Thyroid gland (tissue), 4 donors: ENCODE results near the gene ASPG. TPM values are rescaled to one million over a fixed set of nuclear protein-coding genes. Genes with fewer than 3 reads are reported as not detected.

Source experiments
- DNase-seq, 2 donors: peaks; one replicate each; pipeline ENCODE4 v3.0.0-alpha.2; 2019
- H3K27ac ChIP-seq, 3 donors: fragments of 200-600 bp; sonication (generic); 1 replicate in 2 of 3; 2 replicates in 1 of 3; pipeline ENCODE4 v1.5.1; 2016 to 2019; ENCODE audit warnings: mild to moderate bottlenecking in 1 of 3, moderate library complexity in 1 of 3
- H3K27me3 ChIP-seq: fragments of 200-600 bp; sonication (generic); one replicate; pipeline ENCODE4 v1.5.1; 2019
- H3K36me3 ChIP-seq, 2 donors: fragments of 200-600 bp; sonication (generic); one replicate each; pipeline ENCODE4 v1.5.1; 2016 to 2019
- H3K4me1 ChIP-seq, 2 donors: fragments of 200-600 bp; sonication (generic); one replicate each; pipeline ENCODE4 v1.5.1; 2017 to 2019
- H3K4me3 ChIP-seq, 3 donors: fragments of 200-600 bp; sonication (generic); replicated peaks in 1 of 3; 1 replicate in 2 of 3; 2 replicates in 1 of 3; pipeline ENCODE4 v1.5.1; 2016; ENCODE audit warnings: mild to moderate bottlenecking in 1 of 3
- H3K9me3 ChIP-seq: fragments of 200-600 bp; sonication (generic); one replicate; pipeline ENCODE4 v1.5.1; 2017
- CTCF ChIP-seq, 6 experiments: fragments of 200-600 bp in 3 of 6; fragments of 450-650 bp in 3 of 6; sonication (generic) in 3 of 6; IDR thresholded peaks; one replicate each; pipeline ENCODE4 v1.5.1; 2016 to 2019; ENCODE audit warnings: antibody characterized with exemption in 6 of 6, mild to moderate bottlenecking in 2 of 6, inconsistent platforms in 1 of 6, moderate library complexity in 1 of 6
- POLR2A ChIP-seq, 2 donors: fragments of 450-650 bp; IDR thresholded peaks; one replicate each; pipeline ENCODE4 v1.6.1; 2017; ENCODE audit warnings: antibody characterized with exemption in 2 of 2, mild to moderate bottlenecking in 2 of 2, moderate library complexity in 1 of 2
- WGBS, 2 donors: methylation state at CpG; one replicate each; pipeline ENCODE4 v1.1.5; 2017; 5-methylcytosine and 5-hydroxymethylcytosine counted together
- intact Hi-C: fragments of 100-400 bp; cut with DNase I; formaldehyde crosslinking; loops from one replicate; pipeline ENCODE4 v1.15.1; 2023
- total RNA-seq, 4 donors: library from RNA; depleted of rRNA; stranded (reverse); fragments of >200 nt; gene quantifications; one replicate each; pipeline ENCODE4 v1.2.3, GENCODE V29; 2016

The ASPG gene
- total RNA-seq, 4 donors from 2014 or later, result 7.5 to 24.0 (median 15.2) TPM

DNA sequence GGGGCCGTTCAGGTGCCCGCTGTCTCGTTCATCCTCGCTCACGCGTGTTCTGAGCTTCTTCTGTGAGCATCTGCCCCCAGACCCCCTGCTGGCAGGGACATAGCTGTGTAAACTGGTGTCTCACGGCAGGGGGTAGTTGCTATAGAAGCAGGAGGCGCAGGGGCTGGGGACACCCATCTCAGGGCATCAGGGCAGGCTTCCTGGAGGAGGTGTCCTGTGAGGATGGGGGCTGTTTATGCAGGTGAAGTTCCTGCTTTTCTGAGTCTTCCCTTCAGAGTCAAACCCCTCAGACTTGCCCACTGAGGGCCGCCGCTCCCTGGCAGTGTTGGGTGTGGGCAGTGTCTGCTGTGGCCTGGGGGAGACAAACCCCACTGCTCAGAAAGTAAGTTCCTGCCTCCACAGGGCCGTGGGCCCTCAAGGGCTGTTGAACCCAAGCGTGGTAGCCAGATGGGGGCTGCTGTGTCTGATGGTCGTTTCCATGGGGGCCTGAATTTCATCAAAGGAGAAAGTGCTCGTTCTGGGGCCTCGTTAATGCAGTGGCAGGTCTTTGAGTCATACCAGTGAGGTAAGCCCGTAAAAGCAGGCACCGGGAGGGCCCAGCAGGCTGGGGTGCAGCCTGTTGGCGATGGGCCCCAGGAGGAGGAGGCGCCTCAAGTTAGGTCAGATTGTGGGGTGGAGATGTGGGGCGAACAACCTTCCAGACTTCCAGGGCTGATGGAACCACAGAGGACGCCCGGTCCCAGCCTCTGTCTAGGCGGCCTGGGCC is 76.3 kb downstream of the ASPG start:
- H3K4me3 ChIP-seq, result no peak overlapping the region
- no peak for TF ChIP-seq CTCF (IDR thresholded peaks at IDR 0.05)
- TF ChIP-seq POLR2A (IDR thresholded peaks at IDR 0.05), result no peak
- H3K4me1 ChIP-seq, result no peaks in the 10 kb centered on the region
- H3K9me3 ChIP-seq, result no peaks in the 10 kb centered on the region
- WGBS, 2 donors, result 92 to 93% methylated on average over 15 to 20 of the region's 23 CpGs
- intact Hi-C loops, result no loop called here
- H3K36me3 ChIP-seq, result no peaks in the 10 kb centered on the region
- no peak overlapping the region for H3K27ac ChIP-seq
- H3K27me3 ChIP-seq, result no peaks in the 10 kb centered on the region
- no peak for DNase-seq

- Histone ChIP-seq H3K27ac (no peak overlapping the region), H3K4me1 (no peaks in the 10 kb centered on the region), H3K27me3 (no peaks in the 10 kb centered on the region), H3K9me3 (no peaks in the 10 kb centered on the region), H3K36me3 (no peaks in the 10 kb centered on the region), H3K4me3 (no peak overlapping the region)
- intact Hi-C loops, result no loop called here
- 83% methylated on average over 5 of the region's 9 CpGs; no CpG with 5 or more reads in 1 of the 2 donors for WGBS, 2 donors
- DNase-seq, result no peak
- TF ChIP-seq POLR2A (IDR thresholded peaks at IDR 0.05) (no peak), CTCF (IDR thresholded peaks at IDR 0.05) (no peak)
Measured at GRCh38 chr14:104162495-104162894, 77.0 kb downstream of the ASPG start.

DNA sequence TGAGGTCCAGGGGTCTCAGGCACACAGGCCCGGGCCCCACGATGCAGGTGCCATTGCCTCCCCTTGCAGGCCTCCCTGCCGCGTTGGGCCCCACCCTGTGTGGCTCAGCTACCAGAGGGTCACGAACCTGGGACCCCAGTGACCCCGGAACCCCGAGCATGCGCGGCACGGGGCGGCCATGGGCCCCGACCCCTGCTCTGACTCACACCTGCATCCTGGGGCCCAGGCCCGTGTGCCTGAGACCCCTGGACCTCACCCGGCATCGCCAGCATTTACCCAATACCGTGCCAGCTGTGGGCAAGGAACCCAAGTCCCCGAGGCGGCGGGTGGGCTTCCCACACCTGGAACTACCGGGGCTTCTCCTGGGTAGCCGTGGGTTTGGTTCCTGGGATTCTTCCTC is 78.0 kb downstream of the ASPG start:
- H3K4me1 ChIP-seq, result no peaks in the 10 kb centered on the region
- no peaks in the 10 kb centered on the region for H3K9me3 ChIP-seq
- H3K36me3 ChIP-seq, result no peaks in the 10 kb centered on the region
- 91 to 95% methylated on average over 9 to 14 of the region's 21 CpGs for WGBS, 2 donors
- intact Hi-C loops, result no loop called here
- no peak for DNase-seq
- H3K4me3 ChIP-seq, result no peak overlapping the region
- TF ChIP-seq CTCF (IDR thresholded peaks at IDR 0.05) (no peak), POLR2A (IDR thresholded peaks at IDR 0.05) (no peak)
- no peaks in the 10 kb centered on the region for H3K27me3 ChIP-seq
- no peak overlapping the region for H3K27ac ChIP-seq

DNA sequence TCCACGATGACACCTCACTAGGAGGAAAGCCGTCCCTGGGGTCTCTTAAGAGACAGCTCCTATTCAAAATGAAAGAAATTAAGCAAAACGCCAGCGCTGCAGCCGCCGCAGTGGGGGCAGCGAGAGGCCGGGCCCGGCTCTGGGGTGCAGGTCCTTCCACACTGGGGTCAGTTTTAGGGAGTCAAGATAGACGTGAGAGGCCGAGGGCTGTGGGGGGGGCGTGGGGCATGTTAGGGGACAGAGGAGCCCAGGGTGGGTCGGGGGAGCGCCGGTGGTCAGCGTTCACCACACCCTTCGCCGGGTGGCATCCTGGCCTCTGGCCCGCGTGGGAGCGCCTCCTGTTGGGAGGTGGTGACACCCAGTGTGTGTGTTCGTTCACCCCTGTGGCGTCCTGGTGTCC is 78.5 kb downstream of the ASPG start:
- 83 to 86% methylated on average over 18 to 23 of the region's 23 CpGs for WGBS, 2 donors
- Histone ChIP-seq H3K27ac (no peak overlapping the region), H3K4me3 (no peak overlapping the region), H3K4me1 (no peaks in the 10 kb centered on the region), H3K27me3 (no peaks in the 10 kb centered on the region), H3K36me3 (no peaks in the 10 kb centered on the region), H3K9me3 (no peaks in the 10 kb centered on the region)
- DNase-seq, result no peak
- intact Hi-C loops, result no loop called here
- TF ChIP-seq CTCF (IDR thresholded peaks at IDR 0.05), result no peak
- no peak for TF ChIP-seq POLR2A (IDR thresholded peaks at IDR 0.05)

DNA sequence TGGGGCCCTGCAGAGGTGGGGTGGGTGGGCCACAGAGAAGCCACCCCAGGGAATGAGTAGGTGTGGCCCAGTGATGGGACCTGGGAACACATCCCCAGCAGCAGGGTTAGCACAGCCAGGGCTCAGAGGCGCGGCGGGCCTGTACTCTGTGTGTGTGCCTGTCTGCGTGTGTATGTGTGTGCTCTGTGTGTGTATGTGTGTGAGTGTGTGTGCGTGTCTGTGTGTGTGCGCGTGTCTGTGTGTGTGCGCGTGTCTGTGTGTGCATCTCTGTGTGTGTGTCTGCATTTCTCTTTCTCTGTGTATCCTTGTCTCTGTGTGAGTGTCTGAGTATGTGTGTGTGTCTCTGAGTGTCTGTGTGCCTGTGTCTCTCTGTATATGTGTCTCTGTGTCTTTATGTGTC is 79.0 kb downstream of the ASPG start:
- WGBS, 2 donors, result 85 to 87% methylated on average over 9 of the region's 9 CpGs
- intact Hi-C loops, result no loop called here
- DNase-seq, result no peak

More for the DNA sequence above, 79.0 kb downstream of the ASPG start:
- TF ChIP-seq CTCF (IDR thresholded peaks at IDR 0.05), result no peak
- TF ChIP-seq POLR2A (IDR thresholded peaks at IDR 0.05), result no peak
- Histone ChIP-seq H3K27me3 (no peaks in the 10 kb centered on the region), H3K27ac (no peak overlapping the region), H3K4me1 (no peaks in the 10 kb centered on the region), H3K36me3 (no peaks in the 10 kb centered on the region), H3K9me3 (no peaks in the 10 kb centered on the region), H3K4me3 (no peak overlapping the region)
